T-cell (primary cell): ENCODE results near the gene BMPR2. TPM values are rescaled to one million over a fixed set of nuclear protein-coding genes. Genes with fewer than 3 reads are reported as not detected.
A peak's percentile ranks its signal among the peaks of the same experiment; 100 is the strongest.
"Not testable (repeated sequence)": the region's sequence is repeated elsewhere in the genome, so short reads cannot be mapped to it uniquely, and the experiment has no call there.

Source experiments
- ATAC-seq, 4 experiments: fragments of 200-7000 bp in 3 of 4; fragments of 150-1000 bp in 1 of 4; cut with Tn5 transposase; replicated peaks in 1 of 4; 1 replicate in 3 of 4; 2 replicates in 1 of 4; pipeline ENCODE4 v1.10.0; 2021; ENCODE audit warnings: moderate library complexity in 3 of 4, mild to moderate bottlenecking in 2 of 4, moderate number of reproducible peaks in 1 of 4
- CTCF ChIA-PET, 2 donors: fragments of 300-600 bp; sonication (Branson Sonifier 250); formaldehyde crosslinking; loops; one replicate each; lab custom pipeline; 2022; ENCODE audit warnings: antibody characterized with exemption in 2 of 2; lab: Charles Lee
- POLR2A ChIA-PET, 2 donors: fragments of 300-600 bp; sonication (Branson Sonifier 250); formaldehyde crosslinking; loops; one replicate each; lab custom pipeline; 2022; ENCODE audit warnings: antibody characterized with exemption in 2 of 2; lab: Charles Lee
- DNase-seq, 35 experiments: peaks; one replicate each; pipeline versions ENCODE4 v3.0.0 to v3.0.0-alpha.2; 2013 to 2023
- H3K27ac ChIP-seq: one replicate; pipeline ENCODE4 v1.5.1; 2013; ENCODE audit warnings: low read length
- H3K27me3 ChIP-seq, 2 experiments: replicated peaks in 1 of 2; 1 replicate in 1 of 2; 2 replicates in 1 of 2; pipeline versions ENCODE4 v1.6.1 to v1.7.0; 2013; ENCODE audit warnings: low read length in 1 of 2, mixed read lengths in 1 of 2; ENCODE audit not compliant: control insufficient read depth in 2 of 2, insufficient read depth in 2 of 2; ENCODE audit errors: extremely low read depth in 1 of 2
- H3K36me3 ChIP-seq, 2 donors: 1 replicate in 1 of 2; 2 replicates in 1 of 2; pipeline versions ENCODE4 v1.6.1 to v1.7.0; 2013; ENCODE audit warnings: low read length in 1 of 2; ENCODE audit not compliant: control insufficient read depth in 2 of 2, insufficient read depth in 1 of 2; ENCODE audit errors: extremely low read depth in 1 of 2
- H3K4me1 ChIP-seq, 2 experiments: 1 replicate in 1 of 2; 2 replicates in 1 of 2; pipeline versions ENCODE4 v1.6.1 to v1.7.0; 2013; ENCODE audit warnings: low read length in 2 of 2, mixed read lengths in 1 of 2; ENCODE audit not compliant: insufficient read depth in 2 of 2, control insufficient read depth in 1 of 2; ENCODE audit errors: extremely low read depth in 1 of 2
- H3K4me3 ChIP-seq, 2 donors: 1 replicate in 1 of 2; 2 replicates in 1 of 2; pipeline versions ENCODE4 v1.5.1 to v1.7.0; 2013; ENCODE audit warnings: mild to moderate bottlenecking in 2 of 2, low read length in 1 of 2, moderate library complexity in 1 of 2; ENCODE audit not compliant: control insufficient read depth in 1 of 2; ENCODE audit errors: extremely low read depth in 1 of 2
- H3K9me3 ChIP-seq: 2 replicates; pipeline ENCODE4 v1.7.0; 2013
- H3K27ac Mint-ChIP-seq, 2 donors: one replicate each; pipeline ENCODE4 v1.8.0; 2020 to 2021; ENCODE audit warnings: mild to moderate bottlenecking in 2 of 2, mixed read lengths in 2 of 2
- H3K27me3 Mint-ChIP-seq, 2 donors: one replicate each; pipeline ENCODE4 v1.8.0; 2021 to 2022; ENCODE audit warnings: mixed read lengths in 2 of 2
- H3K36me3 Mint-ChIP-seq: one replicate; pipeline ENCODE4 v1.8.0; 2021; ENCODE audit warnings: mixed read lengths
- H3K4me1 Mint-ChIP-seq, 3 donors: one replicate each; pipeline ENCODE4 v1.8.0; 2020 to 2022; ENCODE audit warnings: mixed read lengths in 3 of 3, mild to moderate bottlenecking in 1 of 3
- H3K4me3 Mint-ChIP-seq, 3 donors: one replicate each; pipeline ENCODE4 v1.8.0; 2020 to 2022; ENCODE audit warnings: mild to moderate bottlenecking in 3 of 3, mixed read lengths in 3 of 3, moderate library complexity in 3 of 3
- H3K9me3 Mint-ChIP-seq, 3 donors: one replicate each; pipeline ENCODE4 v1.8.0; 2020 to 2022; ENCODE audit warnings: mixed read lengths in 3 of 3
- WGBS: methylation state at CpG from one replicate; pipeline ENCODE4 v1.1.5; 2013; ENCODE audit warnings: missing lambda C conversion rate; ENCODE audit not compliant: insufficient coverage; 5-methylcytosine and 5-hydroxymethylcytosine counted together
- total RNA-seq, 35 experiments: library from RNA in 6 of 35; stranded (reverse) in 6 of 35; fragments of 120-200 nt in 1 of 35; gene quantifications; one replicate each; pipeline versions ENCODE4 v1.2.1 to v1.2.4 and lab custom pipeline; 2013 to 2026

Gene BMPR2
- total RNA-seq, 5 donors from 2014 or later (not counting 1 experiment from before 2014, with no cell fraction given), result 15.1 to 20.9 (median 17.1) TPM

DNA sequence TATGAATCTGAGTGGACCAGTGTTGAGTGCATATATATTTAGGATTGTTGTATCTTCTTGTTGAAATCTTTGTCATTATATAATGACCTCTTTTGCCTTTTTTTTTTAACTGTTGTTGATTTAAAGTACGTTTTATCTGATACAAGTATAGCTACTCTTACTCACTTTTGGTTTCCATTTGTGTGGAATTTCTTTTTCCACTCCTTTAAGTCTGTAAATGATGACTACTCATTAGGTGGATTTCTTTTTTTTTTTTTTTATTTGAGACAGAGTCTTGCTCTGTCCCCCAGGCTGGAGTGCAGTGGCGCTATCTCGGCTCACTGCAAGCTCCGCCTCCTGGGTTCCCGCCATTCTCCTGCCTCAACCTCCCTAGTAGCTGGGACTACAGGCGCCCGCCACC lies 206.7 kb downstream of the BMPR2 start:
- not testable (repeated sequence) for H3K4me3 Mint-ChIP-seq, H3K4me3 ChIP-seq, DNase-seq, ATAC-seq, H3K36me3 Mint-ChIP-seq, H3K9me3 Mint-ChIP-seq, H3K27ac ChIP-seq, H3K27me3 ChIP-seq, H3K36me3 ChIP-seq, H3K4me1 Mint-ChIP-seq, H3K27ac Mint-ChIP-seq, H3K4me1 ChIP-seq, H3K9me3 ChIP-seq, H3K27me3 Mint-ChIP-seq
- WGBS, result no CpG with 5 or more reads among the region's 7 CpGs
- ChIA-PET POLR2A (interaction anchor here (0.6 kb wide), 2 partner anchors 15 to 329 kb away, joined by 3 to 5 read pairs; partner anchors contain the start of gene WDR12 (in 1 of the 2)), CTCF (interaction anchor here in 1 of 2 donors (0.6 to 0.7 kb wide), 3 partner anchors 53 to 1071 kb away, joined by 3 to 4 read pairs (median 3); no protein-coding TSS in a partner anchor)

DNA sequence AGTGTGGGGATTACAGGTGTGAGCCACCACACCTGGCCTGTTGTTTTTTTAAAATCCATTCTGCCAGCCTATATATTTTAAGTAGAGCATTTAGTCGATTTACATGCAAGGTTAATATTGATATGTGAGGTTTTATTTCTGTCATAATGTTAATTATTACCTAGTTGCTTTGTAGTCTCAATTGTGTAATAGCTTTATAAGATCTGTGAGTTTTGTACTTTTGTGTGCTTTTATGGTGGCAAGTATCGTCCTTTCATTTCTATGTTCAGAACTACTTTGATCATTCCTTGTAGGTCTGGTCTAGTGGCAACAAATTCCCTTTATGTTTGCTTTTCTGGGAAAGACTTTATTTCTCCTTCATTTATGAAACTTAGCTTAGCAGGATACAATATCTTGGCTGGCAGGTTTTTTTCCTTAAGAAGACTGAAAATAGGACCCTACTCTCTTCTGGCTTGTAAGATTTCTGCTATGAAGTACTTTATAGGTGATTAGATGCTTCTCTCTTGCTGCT lies 207.6 kb downstream of the BMPR2 start:
- peaks cover 4 to 6% (median 6%) of the 10 kb centered on the region in 3 donors for H3K4me1 Mint-ChIP-seq
- peaks cover 4% of the 10 kb centered on the region in 2 experiments for H3K4me1 ChIP-seq
- no peaks in the 10 kb centered on the region for H3K9me3 ChIP-seq
- H3K4me3 Mint-ChIP-seq, result no peak overlapping the region
- no peak overlapping the region for H3K27ac Mint-ChIP-seq
- H3K36me3 Mint-ChIP-seq, result peaks cover 6% of the 10 kb centered on the region
- no peak overlapping the region for H3K4me3 ChIP-seq
- WGBS, result no CpG with 5 or more reads among the region's 2 CpGs
- H3K9me3 Mint-ChIP-seq, result peaks cover 0 to 7% (median 6%) of the 10 kb centered on the region in 3 donors
- H3K27ac ChIP-seq, result no peak overlapping the region
- DNase-seq (no peak), ATAC-seq (no peak)
- H3K36me3 ChIP-seq, result no peaks in the 10 kb centered on the region
- H3K27me3 Mint-ChIP-seq, result peaks cover 0 to 2% of the 10 kb centered on the region in 2 donors
- ChIA-PET POLR2A (no interaction called here), CTCF (interaction anchor here in 1 of 2 donors (1.4 kb wide), 1 partner anchor 287 kb away, joined by 3 read pairs; no protein-coding TSS in a partner anchor)
- H3K27me3 ChIP-seq, result no peaks in the 10 kb centered on the region

DNA sequence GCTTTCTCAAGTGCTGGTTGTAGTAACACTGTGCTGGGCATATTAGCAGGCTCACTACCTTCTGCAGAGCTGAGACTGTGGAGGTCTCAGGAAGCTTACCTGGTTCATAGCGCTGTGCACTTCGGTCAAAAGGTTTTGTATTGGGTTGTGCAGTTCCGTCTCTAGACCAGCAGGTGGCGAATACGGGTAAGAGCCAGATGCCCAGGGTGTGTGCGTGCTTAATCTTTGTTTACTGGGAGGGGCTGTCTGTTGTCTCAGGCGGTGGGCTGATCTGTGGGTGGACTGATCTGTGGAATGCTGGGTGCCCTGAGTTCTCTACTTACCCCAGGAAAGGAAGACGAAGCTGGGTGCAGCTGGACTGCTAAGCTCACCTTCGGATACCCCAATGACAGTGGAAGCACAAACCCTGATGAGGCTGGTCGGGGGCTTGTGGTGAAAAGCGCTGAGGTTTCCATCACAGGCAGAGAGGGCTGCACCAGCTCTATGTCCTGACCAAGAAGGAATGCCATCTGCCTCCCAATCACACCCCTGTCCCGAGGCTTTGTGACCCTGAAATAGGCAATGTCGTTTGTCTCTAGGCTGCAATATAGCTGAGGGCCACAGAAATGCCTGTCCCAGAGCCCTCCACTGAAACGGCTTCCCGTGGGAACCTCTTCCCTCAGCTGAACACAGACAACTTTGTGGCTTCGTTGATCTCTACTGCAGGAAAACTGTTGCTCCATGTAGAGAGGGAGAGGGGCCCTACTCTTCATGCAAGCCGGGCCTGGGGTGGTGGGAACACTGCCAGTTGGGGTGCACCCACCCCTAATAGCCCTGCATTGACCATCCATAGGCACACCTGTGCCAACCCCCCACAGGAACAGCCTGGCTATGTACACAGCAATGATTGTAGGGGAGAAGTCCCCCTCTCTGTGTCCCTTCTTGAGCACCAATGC lies 212.8 kb downstream of the BMPR2 start:
- Mint-ChIP-seq H3K4me3 (no peak overlapping the region), H3K4me1 (peaks cover 8 to 10% (median 8%) of the 10 kb centered on the region in 3 donors), H3K27me3 (peaks cover 0 to 2% of the 10 kb centered on the region in 2 donors), H3K36me3 (peaks cover 3% of the 10 kb centered on the region), H3K9me3 (peaks cover 0 to 3% (median 2%) of the 10 kb centered on the region in 3 donors), H3K27ac (peak overlapping the region in 1 of 2 donors; percentile 29)
- H3K4me1 ChIP-seq, result peaks cover 8 to 10% of the 10 kb centered on the region in 2 experiments
- H3K4me3 ChIP-seq, result no peak overlapping the region
- H3K27me3 ChIP-seq, result no peaks in the 10 kb centered on the region
- no peaks in the 10 kb centered on the region for H3K36me3 ChIP-seq
- H3K9me3 ChIP-seq, result no peaks in the 10 kb centered on the region
- DNase-seq (peak; percentile 47 to 83 (median 62)), ATAC-seq (peak; percentile 94 to 99 (median 96))
- ChIA-PET POLR2A (no interaction called here), CTCF (interaction anchor here (0.5 to 2.3 kb wide), 21 partner anchors 9 to 1654 kb away, joined by 3 to 20 read pairs (median 3); partner anchors contain the start of gene WDR12 (in 1 of the 2))
- 44% methylated on average over 16 of the region's 17 CpGs for WGBS
- no peak overlapping the region for H3K27ac ChIP-seq

DNA sequence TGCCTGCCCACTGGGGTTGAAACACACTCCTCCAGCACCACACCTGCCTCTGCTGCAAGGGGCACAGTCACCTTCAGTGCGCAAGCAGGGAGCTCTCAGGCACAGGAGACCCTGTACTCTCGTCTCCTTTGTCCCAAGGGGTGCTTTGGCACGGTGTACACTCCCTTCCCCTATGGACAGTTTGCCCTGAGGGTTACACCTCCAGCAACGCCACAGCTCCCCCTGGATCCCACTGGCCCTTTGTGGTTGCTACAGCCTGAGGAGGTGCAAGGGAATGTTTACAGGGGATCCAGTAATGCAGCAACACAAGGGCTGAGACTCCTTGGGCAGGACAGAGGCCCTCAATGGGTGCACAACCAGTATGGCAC lies 213.4 kb downstream of the BMPR2 start:
- WGBS, result 64% methylated on average over 2 of the region's 4 CpGs
- Histone ChIP-seq H3K9me3 (no peaks in the 10 kb centered on the region), H3K27me3 (no peaks in the 10 kb centered on the region), H3K4me3 (no peak overlapping the region), H3K36me3 (no peaks in the 10 kb centered on the region), H3K27ac (no peak overlapping the region), H3K4me1 (peaks cover 8 to 10% of the 10 kb centered on the region in 2 experiments)
- Mint-ChIP-seq H3K27me3 (peaks cover 0 to 2% of the 10 kb centered on the region in 2 donors), H3K4me1 (peaks cover 8 to 10% (median 8%) of the 10 kb centered on the region in 3 donors), H3K36me3 (no peaks in the 10 kb centered on the region), H3K4me3 (no peak overlapping the region), H3K9me3 (no peaks in the 10 kb centered on the region), H3K27ac (no peak overlapping the region)
- no peak for DNase-seq
- ChIA-PET POLR2A (no interaction called here), CTCF (interaction anchor here (0.6 to 2.3 kb wide), 8 partner anchors 9 to 671 kb away, joined by 3 to 20 read pairs (median 4); no protein-coding TSS in a partner anchor)
- ATAC-seq, result no peak

DNA sequence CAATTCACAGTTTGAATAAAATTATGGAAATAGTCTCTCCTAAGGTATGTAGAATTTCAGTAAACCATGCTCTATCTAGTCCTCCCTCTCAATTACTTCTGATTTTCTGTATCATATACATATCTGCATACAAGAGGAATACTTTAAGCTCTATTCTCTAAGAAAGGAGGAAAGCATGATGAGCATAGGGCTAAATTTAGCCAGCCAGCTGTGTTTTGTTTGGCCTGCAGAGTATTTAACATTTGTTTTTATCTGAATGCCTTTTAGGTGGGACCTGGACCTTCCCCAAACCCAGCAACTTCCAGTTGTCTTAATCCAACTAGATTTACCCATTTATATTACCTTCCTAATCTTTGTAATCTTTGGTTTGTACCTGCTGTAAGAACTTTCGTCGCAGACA lies 216.4 kb downstream of the BMPR2 start:
- DNase-seq (no peak), ATAC-seq (no peak)
- Mint-ChIP-seq H3K36me3 (no peaks in the 10 kb centered on the region), H3K27ac (no peak overlapping the region), H3K4me1 (peaks cover 8 to 10% (median 8%) of the 10 kb centered on the region in 3 donors), H3K9me3 (no peaks in the 10 kb centered on the region), H3K4me3 (no peak overlapping the region), H3K27me3 (peaks cover 0 to 2% of the 10 kb centered on the region in 2 donors)
- Histone ChIP-seq H3K9me3 (no peaks in the 10 kb centered on the region), H3K27ac (no peak overlapping the region), H3K4me1 (peaks cover 8 to 10% of the 10 kb centered on the region in 2 experiments), H3K4me3 (no peak overlapping the region), H3K36me3 (no peaks in the 10 kb centered on the region), H3K27me3 (no peaks in the 10 kb centered on the region)
- CTCF ChIA-PET, result interaction anchor here (0.6 to 0.7 kb wide), 2 partner anchors 215 to 242 kb away, joined by 3 to 4 read pairs; no protein-coding TSS in a partner anchor
- no CpG with 5 or more reads among the region's 2 CpGs for WGBS
- POLR2A ChIA-PET, result interaction anchor here in 1 of 2 donors (0.7 kb wide), 1 partner anchor 29 kb away, joined by 5 read pairs; no protein-coding TSS in a partner anchor

DNA sequence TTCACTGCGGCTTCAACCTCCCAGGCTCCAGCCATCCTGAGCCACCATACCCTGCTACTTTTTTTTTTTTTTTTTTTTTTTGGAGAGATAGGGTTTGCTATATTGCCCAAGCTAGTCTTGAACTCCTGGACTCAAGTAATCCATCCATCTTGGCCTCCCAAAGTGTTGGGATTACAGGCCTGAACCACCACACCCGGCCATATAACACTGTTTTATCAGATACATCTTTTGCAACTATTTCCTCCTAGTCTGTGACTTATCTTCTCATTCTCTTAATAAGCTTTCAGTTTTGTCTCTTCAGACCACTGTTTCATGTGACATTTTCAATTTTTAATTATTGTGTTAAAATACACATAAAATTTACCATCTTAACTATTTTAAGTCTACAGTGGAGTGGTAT lies 223.0 kb downstream of the BMPR2 start:
- WGBS, result no CpG with 5 or more reads among the region's 2 CpGs
- Histone ChIP-seq H3K9me3 (no peaks in the 10 kb centered on the region), H3K36me3 (no peaks in the 10 kb centered on the region), H3K27me3 (no peaks in the 10 kb centered on the region), H3K4me3 (no peak overlapping the region), H3K27ac (no peak overlapping the region), H3K4me1 (no peaks in the 10 kb centered on the region)
- Mint-ChIP-seq H3K27me3 (no peaks in the 10 kb centered on the region), H3K36me3 (no peaks in the 10 kb centered on the region), H3K4me3 (no peak overlapping the region), H3K4me1 (peaks cover 0 to 4% (median 4%) of the 10 kb centered on the region in 3 donors), H3K27ac (no peak overlapping the region), H3K9me3 (no peaks in the 10 kb centered on the region)
- DNase-seq (no peak), ATAC-seq (no peak)
- ChIA-PET POLR2A (interaction anchor here in 1 of 2 donors (0.6 kb wide), 1 partner anchor 166 kb away, joined by 3 read pairs; no protein-coding TSS in a partner anchor), CTCF (interaction anchor here (0.6 to 0.7 kb wide), 4 partner anchors 10 to 329 kb away, joined by 3 to 5 read pairs (median 4); no protein-coding TSS in a partner anchor)
